ENCODE measurements around the gene AAR2.

AAR2 gene

DNA sequence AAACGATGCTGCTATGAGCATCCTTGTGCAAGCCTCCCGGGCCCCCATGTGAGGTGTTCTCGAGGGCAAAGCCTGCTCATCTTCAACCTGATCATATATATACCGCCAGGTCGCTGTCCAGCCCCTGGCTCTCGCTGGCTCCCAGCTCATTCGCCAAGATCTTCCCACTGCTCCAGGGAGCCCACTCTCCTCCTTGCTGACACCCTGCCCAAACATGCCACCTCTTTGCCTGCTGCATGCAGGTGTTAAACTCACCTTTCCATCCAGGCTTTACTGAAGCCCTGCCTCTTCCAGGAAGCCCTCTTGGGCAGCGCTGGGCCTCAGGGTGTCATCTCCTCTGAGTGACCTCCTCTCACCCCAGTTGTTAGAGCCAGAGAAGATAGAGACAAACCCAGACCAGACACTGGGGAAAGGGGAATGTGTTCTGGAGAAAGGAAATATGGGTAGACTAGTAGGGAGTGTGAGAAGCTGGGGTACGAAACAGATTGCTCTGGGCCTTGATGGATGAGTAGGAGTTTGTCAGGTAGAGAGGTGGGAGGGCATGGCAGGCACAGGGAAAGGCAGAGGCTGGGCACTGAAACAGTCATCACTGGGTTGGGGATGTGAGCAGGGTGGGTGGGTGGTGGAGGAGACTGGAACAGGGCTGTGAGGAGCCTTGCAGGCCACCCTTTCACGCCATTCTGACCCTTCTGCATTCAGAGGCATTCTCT is 68.7 kb downstream of the AAR2 start:
- no peak overlapping the region for H2AFZ ChIP-seq (ENCODE audit: low read depth, low read length)
- no peaks in the 10 kb centered on the region for H3K4me1 ChIP-seq (ENCODE audit: insufficient read depth, low read length)
- H3K9me3 ChIP-seq (ENCODE audit: insufficient read depth, low read length, severe bottlenecking) = no peaks in the 10 kb centered on the region
- no peak overlapping the region for H3K4me3 ChIP-seq (ENCODE audit: low read depth in 1 of 2, low read length in 2 of 2)
- no peak for DNase-seq
- H4K20me1 ChIP-seq (ENCODE audit: insufficient read depth, low read length) = peaks cover 14% of the 10 kb centered on the region
- H3K27me3 ChIP-seq (ENCODE audit: insufficient read depth, low read length, poor library complexity) = peaks cover 13% of the 10 kb centered on the region
- no peaks in the 10 kb centered on the region for H3K36me3 ChIP-seq (ENCODE audit: insufficient read depth, low read length)
- TF ChIP-seq, protein P1, sequence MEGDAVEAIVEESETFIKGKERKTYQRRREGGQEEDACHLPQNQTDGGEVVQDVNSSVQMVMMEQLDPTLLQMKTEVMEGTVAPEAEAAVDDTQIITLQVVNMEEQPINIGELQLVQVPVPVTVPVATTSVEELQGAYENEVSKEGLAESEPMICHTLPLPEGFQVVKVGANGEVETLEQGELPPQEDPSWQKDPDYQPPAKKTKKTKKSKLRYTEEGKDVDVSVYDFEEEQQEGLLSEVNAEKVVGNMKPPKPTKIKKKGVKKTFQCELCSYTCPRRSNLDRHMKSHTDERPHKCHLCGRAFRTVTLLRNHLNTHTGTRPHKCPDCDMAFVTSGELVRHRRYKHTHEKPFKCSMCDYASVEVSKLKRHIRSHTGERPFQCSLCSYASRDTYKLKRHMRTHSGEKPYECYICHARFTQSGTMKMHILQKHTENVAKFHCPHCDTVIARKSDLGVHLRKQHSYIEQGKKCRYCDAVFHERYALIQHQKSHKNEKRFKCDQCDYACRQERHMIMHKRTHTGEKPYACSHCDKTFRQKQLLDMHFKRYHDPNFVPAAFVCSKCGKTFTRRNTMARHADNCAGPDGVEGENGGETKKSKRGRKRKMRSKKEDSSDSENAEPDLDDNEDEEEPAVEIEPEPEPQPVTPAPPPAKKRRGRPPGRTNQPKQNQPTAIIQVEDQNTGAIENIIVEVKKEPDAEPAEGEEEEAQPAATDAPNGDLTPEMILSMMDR (IDR thresholded peaks at IDR 0.05; ENCODE audit: borderline replicate concordance, extremely low read depth, low read length, poor library complexity, severe bottlenecking) = no peak
- no peak overlapping the region for H3K27ac ChIP-seq (ENCODE audit: low read length)
- no peak for ATAC-seq (ENCODE audit: insufficient read depth, low read depth)
- H3K9ac ChIP-seq (ENCODE audit: low read depth, low read length) = no peak overlapping the region
- H3K79me2 ChIP-seq (ENCODE audit: insufficient read depth, low read length) = no peaks in the 10 kb centered on the region
- no peak overlapping the region for H3K4me2 ChIP-seq (ENCODE audit: insufficient read depth, low read length)

DNA sequence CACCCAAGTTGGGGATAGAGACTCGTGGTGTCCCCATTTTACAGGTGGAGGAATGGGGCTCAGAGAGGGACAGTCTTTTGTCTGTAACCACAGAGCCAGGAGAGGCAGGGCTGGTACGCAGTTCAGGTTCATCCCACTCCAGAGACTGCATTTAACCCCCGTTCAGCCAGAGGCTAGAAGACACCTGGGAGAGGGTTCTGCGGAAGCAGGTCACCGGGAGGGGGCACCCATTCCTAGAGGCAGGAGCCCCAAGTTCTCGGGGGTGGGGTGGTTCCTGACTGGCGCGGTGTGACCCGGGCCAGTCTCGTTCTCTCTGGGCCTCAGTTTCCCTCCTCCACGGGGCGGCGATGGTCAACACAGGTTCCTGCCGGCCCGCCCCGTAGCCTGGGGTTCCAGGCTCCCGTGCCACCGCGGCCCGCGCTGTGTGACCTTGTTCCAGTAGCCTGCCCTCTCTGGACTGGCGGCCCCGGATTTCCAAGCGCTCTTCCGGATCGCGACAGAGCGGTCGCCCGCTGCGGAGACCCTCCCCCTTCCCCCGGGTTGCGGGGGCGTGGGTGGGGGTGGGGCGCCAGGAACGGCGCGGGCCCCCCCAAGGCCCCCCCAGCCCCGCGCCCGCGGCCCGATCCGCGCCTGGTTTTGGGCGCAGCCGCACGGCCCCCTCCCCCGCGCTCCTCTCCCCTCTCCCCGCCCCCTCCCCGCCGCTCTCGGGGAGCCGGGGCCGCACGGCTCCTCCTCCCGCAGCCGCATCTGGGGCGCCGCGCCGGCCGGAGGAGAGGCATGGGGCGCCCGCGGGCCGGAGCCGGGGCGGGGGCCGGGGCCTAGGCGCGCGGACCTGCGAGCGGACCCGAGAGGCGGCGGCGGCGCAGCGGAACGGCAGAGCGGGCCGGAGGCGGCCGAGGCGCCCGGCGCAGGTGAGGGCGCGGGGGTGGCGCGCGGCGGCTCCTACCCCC is 69.6 kb downstream of the AAR2 start, which contains the start of gene DLGAP4:
TSS of gene DLGAP4 (plus strand) at position 738 of the 950 bp plus-strand sequence. CDS start 125,379 bp downstream, outside the sequence.
- ATAC-seq (ENCODE audit: insufficient read depth, low read depth) (no peak), DNase-seq (no peak)
- Histone ChIP-seq H3K4me3 (ENCODE audit: low read depth in 1 of 2, low read length in 2 of 2) (no peak within 1 kb of the TSS), H3K4me2 (ENCODE audit: insufficient read depth, low read length) (no peak within 1 kb of the TSS), H3K27me3 (ENCODE audit: insufficient read depth, low read length, poor library complexity) (peaks cover 13% of the 10 kb centered on the region), H3K9ac (ENCODE audit: low read depth, low read length) (no peak within 1 kb of the TSS), H4K20me1 (ENCODE audit: insufficient read depth, low read length) (peaks cover 11% of the 10 kb centered on the region), H3K36me3 (ENCODE audit: insufficient read depth, low read length) (no peaks in the 10 kb centered on the region), H3K9me3 (ENCODE audit: insufficient read depth, low read length, severe bottlenecking) (no peaks in the 10 kb centered on the region), H3K27ac (ENCODE audit: low read length) (no peak within 1 kb of the TSS), H2AFZ (ENCODE audit: low read depth, low read length) (no peak within 1 kb of the TSS), H3K79me2 (ENCODE audit: insufficient read depth, low read length) (no peaks in the 10 kb centered on the region), H3K4me1 (ENCODE audit: insufficient read depth, low read length) (no peaks in the 10 kb centered on the region)
- TF ChIP-seq, protein P1 (IDR thresholded peaks at IDR 0.05; ENCODE audit: borderline replicate concordance, extremely low read depth, low read length, poor library complexity, severe bottlenecking) = no peak
- TF ChIP-seq EZH2 (IDR thresholded peaks at IDR 0.05; ENCODE audit: borderline replicate concordance, low read depth, low read length, severe bottlenecking) = no peak

All from DND-41 (cell line).